MM.1S (cell line): ENCODE results near the gene FAM124B.

Experiments used
- EZH2 ChIP-seq: fragments of 300-600 bp; sonication (generic); optimal IDR thresholded peaks from 2 replicates; pipeline ENCODE3; 2017; ENCODE audit warnings: low read depth, mild to moderate bottlenecking, antibody characterized with exemption, low read length, mixed read lengths
- EZH2phosphoT487 ChIP-seq: fragments of 300-600 bp; sonication (generic); IDR thresholded peaks from 2 replicates; pipeline ENCODE4 v1.6.1; 2018; ENCODE audit warnings: antibody characterized with exemption, low read length
- TF ChIP-seq, protein P1 (sequence below): fragments of 300-600 bp; sonication (generic); IDR thresholded peaks from 2 replicates; pipeline ENCODE4 v1.5.1; 2016; ENCODE audit warnings: antibody characterized with exemption, low read length, mixed read lengths

- TF ChIP-seq, protein P1, sequence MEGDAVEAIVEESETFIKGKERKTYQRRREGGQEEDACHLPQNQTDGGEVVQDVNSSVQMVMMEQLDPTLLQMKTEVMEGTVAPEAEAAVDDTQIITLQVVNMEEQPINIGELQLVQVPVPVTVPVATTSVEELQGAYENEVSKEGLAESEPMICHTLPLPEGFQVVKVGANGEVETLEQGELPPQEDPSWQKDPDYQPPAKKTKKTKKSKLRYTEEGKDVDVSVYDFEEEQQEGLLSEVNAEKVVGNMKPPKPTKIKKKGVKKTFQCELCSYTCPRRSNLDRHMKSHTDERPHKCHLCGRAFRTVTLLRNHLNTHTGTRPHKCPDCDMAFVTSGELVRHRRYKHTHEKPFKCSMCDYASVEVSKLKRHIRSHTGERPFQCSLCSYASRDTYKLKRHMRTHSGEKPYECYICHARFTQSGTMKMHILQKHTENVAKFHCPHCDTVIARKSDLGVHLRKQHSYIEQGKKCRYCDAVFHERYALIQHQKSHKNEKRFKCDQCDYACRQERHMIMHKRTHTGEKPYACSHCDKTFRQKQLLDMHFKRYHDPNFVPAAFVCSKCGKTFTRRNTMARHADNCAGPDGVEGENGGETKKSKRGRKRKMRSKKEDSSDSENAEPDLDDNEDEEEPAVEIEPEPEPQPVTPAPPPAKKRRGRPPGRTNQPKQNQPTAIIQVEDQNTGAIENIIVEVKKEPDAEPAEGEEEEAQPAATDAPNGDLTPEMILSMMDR, result no peak
- no peak for TF ChIP-seq EZH2
- TF ChIP-seq EZH2phosphoT487, result no peak
Measured at GRCh38 chr2:224413381-224413780, 11.5 kb upstream of the FAM124B start.
